ENCODE measurements around the gene ANKRD33. TPM values are rescaled to one million over a fixed set of nuclear protein-coding genes. Genes with fewer than 3 reads are reported as not detected.

ANKRD33 gene
- total RNA-seq, 2 donors from 2014 or later = 0.46 TPM; not detected in 1

GRCh38 chr12:51862947-51863346 lies 25.0 kb upstream of the ANKRD33 start:
- DNase-seq = peak; percentile 85
- Histone ChIP-seq H3K4me1 (ENCODE audit: control insufficient read depth, insufficient read depth, low read length) (peaks cover 14% of the 10 kb centered on the region), H3K36me3 (ENCODE audit: control insufficient read depth, insufficient read depth, low read length) (no peaks in the 10 kb centered on the region), H3K27ac (ENCODE audit: low read depth, low read length) (peak overlapping the region; percentile 93), H3K27me3 (ENCODE audit: control insufficient read depth, insufficient read depth, low read length, poor library complexity, severe bottlenecking) (peaks cover 39% of the 10 kb centered on the region), H3K4me3 (ENCODE audit: low read length) (peak overlapping the region; percentile 83), H3K9me3 (ENCODE audit: control insufficient read depth, low read length) (no peaks in the 10 kb centered on the region), H3K9ac (ENCODE audit: extremely low read depth, low read length, poor library complexity, severe bottlenecking) (no peak overlapping the region)
- Mint-ChIP-seq H3K27ac (peak overlapping the region; percentile 3), H3K9me3 (no peaks in the 10 kb centered on the region), H3K4me1 (peaks cover 16% of the 10 kb centered on the region), H3K36me3 (ENCODE audit: low read depth) (no peaks in the 10 kb centered on the region), H3K27me3 (ENCODE audit: insufficient read depth) (peaks cover 69% of the 10 kb centered on the region), H3K4me3 (peak overlapping the region; percentile 64)
- 10 to 11% methylated on average over 3 to 4 of the region's 4 CpGs for WGBS, 2 experiments (ENCODE audit: insufficient coverage in 1 of 2, insufficient read length in 1 of 2)
- TF ChIP-seq CTCF (conservative IDR thresholded peaks at IDR 0.05) = no peak

- peak overlapping the region; percentile 64 for H3K4me3 Mint-ChIP-seq
- 8 to 14% methylated on average over 5 to 17 of the region's 17 CpGs for WGBS, 2 experiments (ENCODE audit: insufficient coverage in 1 of 2, insufficient read length in 1 of 2)
- H3K27ac Mint-ChIP-seq = peak overlapping the region; percentile 3
- no peaks in the 10 kb centered on the region for H3K36me3 Mint-ChIP-seq (ENCODE audit: low read depth)
- H3K4me1 Mint-ChIP-seq = peaks cover 16% of the 10 kb centered on the region
- TF ChIP-seq CTCF (conservative IDR thresholded peaks at IDR 0.05) = no peak
- peaks cover 74% of the 10 kb centered on the region for H3K27me3 Mint-ChIP-seq (ENCODE audit: insufficient read depth)
- Histone ChIP-seq H3K36me3 (ENCODE audit: control insufficient read depth, insufficient read depth, low read length) (no peaks in the 10 kb centered on the region), H3K9ac (ENCODE audit: extremely low read depth, low read length, poor library complexity, severe bottlenecking) (peak overlapping the region; percentile 11), H3K9me3 (ENCODE audit: control insufficient read depth, low read length) (no peaks in the 10 kb centered on the region), H3K4me1 (ENCODE audit: control insufficient read depth, insufficient read depth, low read length) (peaks cover 14% of the 10 kb centered on the region), H3K4me3 (ENCODE audit: low read length) (peak overlapping the region; percentile 83), H3K27me3 (ENCODE audit: control insufficient read depth, insufficient read depth, low read length, poor library complexity, severe bottlenecking) (peaks cover 44% of the 10 kb centered on the region), H3K27ac (ENCODE audit: low read depth, low read length) (peak overlapping the region; percentile 93)
- DNase-seq = peak; percentile 85
- no peaks in the 10 kb centered on the region for H3K9me3 Mint-ChIP-seq
Measured at GRCh38 chr12:51863363-51863932, 24.5 kb upstream of the ANKRD33 start.

GRCh38 chr12:51863933-51864832 lies 23.7 kb upstream of the ANKRD33 start:
- peaks cover 80% of the 10 kb centered on the region for H3K27me3 Mint-ChIP-seq (ENCODE audit: insufficient read depth)
- Histone ChIP-seq H3K27me3 (ENCODE audit: control insufficient read depth, insufficient read depth, low read length, poor library complexity, severe bottlenecking) (peaks cover 52% of the 10 kb centered on the region), H3K27ac (ENCODE audit: low read depth, low read length) (peak overlapping the region; percentile 93), H3K4me3 (ENCODE audit: low read length) (peak overlapping the region; percentile 83), H3K9me3 (ENCODE audit: control insufficient read depth, low read length) (no peaks in the 10 kb centered on the region), H3K9ac (ENCODE audit: extremely low read depth, low read length, poor library complexity, severe bottlenecking) (peak overlapping the region; percentile 11), H3K36me3 (ENCODE audit: control insufficient read depth, insufficient read depth, low read length) (no peaks in the 10 kb centered on the region), H3K4me1 (ENCODE audit: control insufficient read depth, insufficient read depth, low read length) (peaks cover 14% of the 10 kb centered on the region)
- peak; percentile 97 for DNase-seq
- TF ChIP-seq CTCF (conservative IDR thresholded peaks at IDR 0.05) = peak; percentile 12
- peak overlapping the region; percentile 64 for H3K4me3 Mint-ChIP-seq
- H3K4me1 Mint-ChIP-seq = peaks cover 16% of the 10 kb centered on the region
- H3K27ac Mint-ChIP-seq = peak overlapping the region; percentile 39
- H3K36me3 Mint-ChIP-seq (ENCODE audit: low read depth) = no peaks in the 10 kb centered on the region
- H3K9me3 Mint-ChIP-seq = no peaks in the 10 kb centered on the region
- WGBS, 2 experiments (ENCODE audit: insufficient coverage in 1 of 2, insufficient read length in 1 of 2) = 5% methylated on average over 33 to 53 of the region's 53 CpGs
